RWPE2 (cell line): ENCODE results near the gene ZNF502.
A peak's percentile ranks its signal among the peaks of the same experiment; 100 is the strongest.

ENCODE experiments used
- ATAC-seq: fragments of 200-7000 bp; cut with Tn5 transposase; 3 replicates; pipeline ENCODE4 v1.9.1; 2021; ENCODE audit warnings: low read depth
- DNase-seq: peaks from one replicate; pipeline ENCODE4 v3.0.0-alpha.2; 2020; ENCODE audit warnings: low spot score
- H3K27ac ChIP-seq: fragments of 450-650 bp; 2 replicates; pipeline ENCODE4 v1.5.1; 2017; ENCODE audit warnings: mild to moderate bottlenecking; ENCODE audit not compliant: poor library complexity, severe bottlenecking
- H3K27me3 ChIP-seq: fragments of 250-450 bp; sonication (Bioruptor Pico); 2 replicates; pipeline ENCODE4 v1.5.1; 2021; ENCODE audit warnings: mild to moderate bottlenecking, moderate library complexity; ENCODE audit not compliant: insufficient read depth, poor library complexity, severe bottlenecking
- H3K36me3 ChIP-seq: fragments of 250-450 bp; sonication (Bioruptor Pico); 2 replicates; pipeline ENCODE4 v1.5.1; 2020; ENCODE audit warnings: low read depth, mild to moderate bottlenecking, moderate library complexity
- H3K4me1 ChIP-seq: fragments of 250-450 bp; sonication (Bioruptor Pico); 2 replicates; pipeline ENCODE4 v1.5.1; 2021; ENCODE audit warnings: mild to moderate bottlenecking, moderate library complexity; ENCODE audit not compliant: insufficient read depth, poor library complexity, severe bottlenecking
- H3K4me3 ChIP-seq: fragments of 250-450 bp; sonication (Bioruptor Pico); 2 replicates; pipeline ENCODE4 v1.5.1; 2021; ENCODE audit warnings: mild to moderate bottlenecking, moderate library complexity; ENCODE audit not compliant: severe bottlenecking
- H3K9me3 ChIP-seq: fragments of 250-450 bp; sonication (Bioruptor Pico); 2 replicates; pipeline ENCODE4 v1.5.1; 2021; ENCODE audit warnings: mild to moderate bottlenecking, moderate library complexity; ENCODE audit not compliant: severe bottlenecking
- CTCF ChIP-seq: fragments of 450-650 bp; IDR thresholded peaks from one replicate; pipeline ENCODE4 v1.5.1; 2017; ENCODE audit warnings: mild to moderate bottlenecking, moderate library complexity; ENCODE audit not compliant: poor library complexity, severe bottlenecking

Gene ZNF502

GRCh38 chr3:44734646-44735168, 22.2 kb downstream of the ZNF502 start:
- peaks cover 24% of the 10 kb centered on the region for H3K36me3 ChIP-seq
- H3K4me1 ChIP-seq, result peaks cover 5% of the 10 kb centered on the region
- no peaks in the 10 kb centered on the region for H3K27me3 ChIP-seq

DNA sequence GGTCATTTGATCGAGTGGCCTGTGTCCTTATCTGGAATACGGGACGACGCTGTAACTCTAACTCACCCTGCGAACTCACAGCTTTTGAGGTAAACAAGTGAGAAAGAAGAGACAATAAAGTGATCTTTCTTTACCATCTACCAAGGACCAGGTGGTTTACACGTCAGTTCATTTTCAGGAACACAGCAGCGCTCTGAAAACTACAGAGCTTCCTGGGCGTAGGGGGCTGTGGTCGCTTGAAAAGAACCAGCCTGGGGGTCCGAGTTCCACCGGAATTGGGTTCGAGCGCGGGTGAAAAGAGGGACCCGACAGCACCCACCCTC, 48.6 kb downstream of the ZNF502 start:
- no peak for TF ChIP-seq CTCF
- no peak for ATAC-seq
- H3K27ac ChIP-seq, result peak overlapping the region; percentile 68
- peak overlapping the region; percentile 55 for H3K4me3 ChIP-seq
- peaks cover 3% of the 10 kb centered on the region for H3K9me3 ChIP-seq
- peaks cover 54% of the 10 kb centered on the region for H3K36me3 ChIP-seq
- H3K27me3 ChIP-seq, result no peaks in the 10 kb centered on the region
- H3K4me1 ChIP-seq, result no peaks in the 10 kb centered on the region
- no peak for DNase-seq

More at GRCh38 chr3:44734646-44735168, 22.2 kb downstream of the ZNF502 start:
- Histone ChIP-seq H3K9me3 (peaks cover 55% of the 10 kb centered on the region), H3K4me3 (no peak overlapping the region), H3K27ac (no peak overlapping the region)
- no peak for ATAC-seq
- no peak for DNase-seq
- no peak for TF ChIP-seq CTCF

DNA sequence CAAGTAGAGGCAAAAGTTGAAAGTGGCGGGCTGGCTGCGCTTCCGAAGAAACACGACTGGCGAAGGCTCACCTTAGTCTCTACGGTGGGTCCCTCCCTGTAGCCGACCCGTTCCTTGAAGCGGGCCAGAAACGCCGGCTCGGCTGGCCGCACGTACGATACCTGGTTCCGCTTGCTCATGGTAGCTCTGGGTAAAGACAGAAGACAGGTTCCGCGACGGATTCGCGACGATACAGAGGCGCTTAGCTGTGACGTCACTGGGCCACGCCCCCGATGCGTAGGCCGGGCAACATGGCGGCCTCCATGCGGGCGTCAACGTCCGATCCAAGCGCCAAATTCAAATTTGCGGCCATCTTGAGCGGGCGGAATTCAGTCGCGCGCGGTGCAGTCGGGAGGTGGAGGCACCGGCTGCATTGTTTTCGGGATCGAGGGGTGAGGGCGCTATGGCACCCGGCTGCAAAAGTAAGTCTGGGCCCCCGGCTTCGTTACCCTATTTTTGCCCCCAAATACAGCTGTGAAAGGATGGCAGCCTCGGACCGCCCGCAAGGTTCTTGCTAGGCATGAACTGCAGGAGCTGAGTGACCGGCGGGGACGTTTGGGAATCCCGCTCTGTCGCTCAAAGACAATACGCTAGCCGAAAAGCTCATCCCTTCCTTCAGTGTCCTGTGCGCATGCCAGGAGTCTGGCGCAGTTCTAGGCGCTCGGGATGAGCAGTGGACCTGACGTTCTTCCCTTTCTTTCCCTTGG, 49.1 kb downstream of the ZNF502 start, which contains the start of the genes KIAA1143 and KIF15:
Gene KIAA1143, minus strand, starts transcription at position 196 of the 746 bp plus-strand sequence. Its CDS starts 17 bp downstream, at position 179.
Gene KIF15, plus strand, starts transcription at position 371 of the 746 bp plus-strand sequence. Its CDS starts 72 bp downstream, at position 443.
- TF ChIP-seq CTCF, result peak; percentile 13
- no peaks in the 10 kb centered on the region for H3K27me3 ChIP-seq
- H3K4me3 ChIP-seq, result peak within 1 kb of the TSS; percentile 55
- H3K36me3 ChIP-seq, result peaks cover 53% of the 10 kb centered on the region
- peak; percentile 88 for ATAC-seq
- H3K4me1 ChIP-seq, result no peaks in the 10 kb centered on the region
- peak within 1 kb of the TSS; percentile 68 for H3K27ac ChIP-seq
- peak; percentile 91 for DNase-seq
- H3K9me3 ChIP-seq, result peaks cover 3% of the 10 kb centered on the region

DNA sequence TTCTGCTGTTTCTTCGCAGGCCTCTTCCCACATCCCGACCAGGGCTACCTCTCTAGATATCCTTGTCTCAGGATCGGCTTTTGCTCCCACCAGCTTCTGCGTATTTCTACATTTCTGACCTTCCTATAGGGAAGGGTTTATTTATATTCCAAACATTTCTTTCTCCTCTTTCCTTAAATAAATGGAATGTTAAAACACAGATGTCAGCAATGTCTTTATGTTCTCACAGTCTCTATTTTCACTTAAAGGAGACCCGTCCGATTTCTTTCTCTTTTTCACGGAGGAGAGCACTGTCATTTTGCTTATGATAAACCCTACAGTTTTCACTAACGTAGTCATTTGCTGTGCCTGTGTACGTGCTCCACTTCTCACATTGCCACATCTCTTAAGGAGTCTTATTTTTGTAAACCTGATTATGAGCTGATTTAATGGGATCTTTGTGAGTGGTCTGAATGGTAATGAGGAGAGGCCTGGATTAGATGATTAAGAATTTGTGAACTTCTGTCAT, 49.8 kb downstream of the ZNF502 start:
- Histone ChIP-seq H3K4me3 (peak overlapping the region; percentile 55), H3K36me3 (peaks cover 51% of the 10 kb centered on the region), H3K4me1 (no peaks in the 10 kb centered on the region), H3K9me3 (peaks cover 3% of the 10 kb centered on the region), H3K27ac (peak overlapping the region; percentile 68), H3K27me3 (no peaks in the 10 kb centered on the region)
- no peak for TF ChIP-seq CTCF
- no peak for DNase-seq
- peak; percentile 56 for ATAC-seq
